ENCODE results near the gene BTF3L4. TPM values are rescaled to one million over a fixed set of nuclear protein-coding genes. Genes with fewer than 3 reads are reported as not detected.
"Not testable (repeated sequence)": the region's sequence is repeated elsewhere in the genome, so short reads cannot be mapped to it uniquely, and the experiment has no call there.

BTF3L4 gene
- total RNA-seq, 1 donor from 2014 or later: 51.9 TPM

DNA sequence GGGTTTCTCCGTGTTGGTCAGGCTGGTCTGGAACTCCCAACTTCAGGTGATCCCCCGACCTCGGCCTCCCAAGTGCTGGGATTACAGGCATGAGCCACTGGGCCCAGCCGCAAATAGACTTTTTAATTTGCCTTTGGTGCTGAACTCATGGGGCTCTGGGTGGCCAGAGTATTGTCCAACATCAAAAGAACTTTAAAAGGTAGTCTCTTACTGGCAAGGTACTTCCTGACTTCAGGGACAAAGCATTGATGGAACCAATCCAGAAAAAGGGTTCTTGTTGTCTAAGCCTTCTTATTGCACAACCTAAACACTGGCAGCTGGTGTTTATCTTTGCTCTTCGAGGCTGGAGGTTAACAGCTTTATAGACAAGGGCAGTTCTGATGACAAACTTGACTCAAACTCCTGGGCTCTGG, 18.7 kb upstream of the BTF3L4 start:
- Histone ChIP-seq H3K27me3 (ENCODE audit: control insufficient read depth, insufficient read depth, low read length) (no peaks in the 10 kb centered on the region), H3K4me3 (ENCODE audit: low read depth, low read length) (no peak overlapping the region), H3K36me3 (ENCODE audit: control insufficient read depth, insufficient read depth, low read length) (peaks cover 7% of the 10 kb centered on the region)
- TF ChIP-seq, protein P1, sequence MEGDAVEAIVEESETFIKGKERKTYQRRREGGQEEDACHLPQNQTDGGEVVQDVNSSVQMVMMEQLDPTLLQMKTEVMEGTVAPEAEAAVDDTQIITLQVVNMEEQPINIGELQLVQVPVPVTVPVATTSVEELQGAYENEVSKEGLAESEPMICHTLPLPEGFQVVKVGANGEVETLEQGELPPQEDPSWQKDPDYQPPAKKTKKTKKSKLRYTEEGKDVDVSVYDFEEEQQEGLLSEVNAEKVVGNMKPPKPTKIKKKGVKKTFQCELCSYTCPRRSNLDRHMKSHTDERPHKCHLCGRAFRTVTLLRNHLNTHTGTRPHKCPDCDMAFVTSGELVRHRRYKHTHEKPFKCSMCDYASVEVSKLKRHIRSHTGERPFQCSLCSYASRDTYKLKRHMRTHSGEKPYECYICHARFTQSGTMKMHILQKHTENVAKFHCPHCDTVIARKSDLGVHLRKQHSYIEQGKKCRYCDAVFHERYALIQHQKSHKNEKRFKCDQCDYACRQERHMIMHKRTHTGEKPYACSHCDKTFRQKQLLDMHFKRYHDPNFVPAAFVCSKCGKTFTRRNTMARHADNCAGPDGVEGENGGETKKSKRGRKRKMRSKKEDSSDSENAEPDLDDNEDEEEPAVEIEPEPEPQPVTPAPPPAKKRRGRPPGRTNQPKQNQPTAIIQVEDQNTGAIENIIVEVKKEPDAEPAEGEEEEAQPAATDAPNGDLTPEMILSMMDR (IDR thresholded peaks at IDR 0.05; ENCODE audit: insufficient read depth, low read length, severe bottlenecking): no peak
- FAIRE-seq: no peak
- peak; percentile 33 for DNase-seq (ENCODE audit: low read depth)

DNA sequence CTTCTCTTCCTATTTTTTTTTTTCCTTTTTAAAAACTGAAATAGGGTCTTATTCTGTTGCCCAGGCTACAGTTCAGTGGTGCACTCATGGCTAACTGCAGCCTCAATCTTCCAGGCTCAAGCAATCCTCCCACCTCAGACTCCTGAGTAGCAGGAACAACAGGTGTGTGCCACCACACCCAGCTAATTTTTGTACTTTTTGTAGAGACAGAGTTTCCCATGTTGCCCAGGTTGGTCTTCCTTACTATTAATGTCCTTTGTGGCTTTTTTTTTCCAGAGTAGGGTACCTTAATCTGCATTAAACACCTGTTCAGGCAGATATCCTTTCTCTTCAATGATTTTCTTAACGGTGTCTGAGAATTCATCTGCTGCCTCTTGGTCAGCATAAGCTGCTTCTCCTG, 18.2 kb upstream of the BTF3L4 start:
- peaks cover 7% of the 10 kb centered on the region for H3K36me3 ChIP-seq (ENCODE audit: control insufficient read depth, insufficient read depth, low read length)
- TF ChIP-seq, protein P1 (IDR thresholded peaks at IDR 0.05; ENCODE audit: insufficient read depth, low read length, severe bottlenecking): no peak
- FAIRE-seq: no peak
- DNase-seq (ENCODE audit: low read depth): no peak
- no peak overlapping the region for H3K4me3 ChIP-seq (ENCODE audit: low read depth, low read length)
- no peaks in the 10 kb centered on the region for H3K27me3 ChIP-seq (ENCODE audit: control insufficient read depth, insufficient read depth, low read length)

DNA sequence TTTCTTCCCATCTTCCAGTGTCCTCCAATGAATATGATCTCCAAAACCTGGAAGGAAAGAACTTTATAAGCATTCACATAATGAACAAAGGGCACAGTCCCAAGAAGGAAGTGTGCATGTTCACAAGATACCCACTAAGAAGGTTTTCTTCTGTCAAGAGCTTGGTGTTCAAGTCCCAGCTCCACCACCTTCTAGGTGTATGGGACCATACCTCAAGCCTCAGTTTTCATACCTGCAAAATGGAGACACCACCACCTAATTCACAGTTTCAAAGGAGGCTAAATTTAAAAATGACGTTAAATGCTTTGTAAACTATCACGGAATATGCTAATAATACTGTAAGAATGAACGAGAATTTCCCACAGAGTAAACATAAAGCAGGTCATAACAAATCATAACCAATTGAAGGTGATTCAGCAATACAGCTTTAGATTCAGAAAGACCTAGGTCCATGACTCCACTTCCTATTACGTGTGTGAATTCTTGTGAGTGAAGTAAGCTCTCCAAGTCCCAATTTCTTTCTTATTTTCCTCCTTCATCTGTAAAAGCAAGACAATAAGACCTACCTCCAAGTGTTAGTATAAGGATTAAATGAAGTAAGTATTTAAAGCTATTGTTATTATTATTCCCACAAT, 14.4 kb upstream of the BTF3L4 start:
- Histone ChIP-seq H3K27me3 (ENCODE audit: control insufficient read depth, insufficient read depth, low read length) (no peaks in the 10 kb centered on the region), H3K4me3 (ENCODE audit: low read depth, low read length) (no peak overlapping the region), H3K36me3 (ENCODE audit: control insufficient read depth, insufficient read depth, low read length) (peaks cover 7% of the 10 kb centered on the region)
- DNase-seq (ENCODE audit: low read depth): peak; percentile 97
- FAIRE-seq: no peak
- TF ChIP-seq, protein P1 (IDR thresholded peaks at IDR 0.05; ENCODE audit: insufficient read depth, low read length, severe bottlenecking): no peak

DNA sequence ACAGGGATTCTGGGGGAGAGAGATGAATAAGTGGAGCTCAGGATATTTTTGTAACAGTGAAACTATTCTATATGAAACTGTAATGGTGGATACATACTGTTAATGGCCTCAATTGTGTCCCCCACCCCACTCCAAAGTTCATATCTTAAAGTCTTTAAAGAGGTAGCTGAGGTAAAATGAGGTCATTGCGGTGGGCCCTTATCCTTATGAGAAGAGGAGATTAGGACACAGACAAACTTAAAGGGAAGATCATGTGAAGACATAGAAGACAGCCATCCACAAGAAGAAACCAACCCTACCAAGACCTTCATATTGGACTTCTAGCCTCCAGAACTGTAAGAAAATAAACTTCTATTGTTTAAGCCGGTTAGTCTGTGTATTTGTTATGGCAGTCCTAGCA, 10.9 kb upstream of the BTF3L4 start:
- Histone ChIP-seq H3K36me3 (ENCODE audit: control insufficient read depth, insufficient read depth, low read length) (peaks cover 2% of the 10 kb centered on the region), H3K27me3 (ENCODE audit: control insufficient read depth, insufficient read depth, low read length) (no peaks in the 10 kb centered on the region), H3K4me3 (ENCODE audit: low read depth, low read length) (no peak overlapping the region)
- TF ChIP-seq, protein P1 (IDR thresholded peaks at IDR 0.05; ENCODE audit: insufficient read depth, low read length, severe bottlenecking): no peak
- FAIRE-seq (no peak), DNase-seq (ENCODE audit: low read depth) (no peak)

DNA sequence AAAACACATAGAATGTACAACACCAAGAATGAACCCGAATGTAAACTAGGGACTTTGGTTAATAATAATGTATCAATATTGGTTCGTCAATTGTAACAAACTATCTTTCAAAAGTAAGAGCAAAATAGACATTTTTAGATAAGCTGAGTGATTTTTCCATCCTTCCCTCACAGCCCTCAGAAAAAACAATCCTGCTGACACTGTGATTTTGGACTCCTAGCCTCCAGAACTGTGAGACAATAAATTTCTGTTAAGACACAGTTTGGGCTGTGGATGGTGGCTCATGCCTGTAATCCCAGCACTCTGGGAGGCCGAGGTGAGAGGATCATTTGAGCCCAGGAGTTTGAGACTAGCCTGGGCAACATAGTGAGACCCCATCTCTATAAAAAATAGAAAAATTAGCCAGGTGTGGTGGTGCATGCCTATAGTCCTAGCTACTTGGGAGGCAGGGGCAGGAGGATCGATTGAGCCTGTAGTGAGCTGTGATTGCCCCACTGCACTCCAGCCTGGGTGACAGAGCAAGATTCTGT, 10.4 kb upstream of the BTF3L4 start:
- H3K27me3 ChIP-seq (ENCODE audit: control insufficient read depth, insufficient read depth, low read length); H3K4me3 ChIP-seq (ENCODE audit: low read depth, low read length); H3K36me3 ChIP-seq (ENCODE audit: control insufficient read depth, insufficient read depth, low read length); DNase-seq (ENCODE audit: low read depth); FAIRE-seq: not testable (repeated sequence)

DNA sequence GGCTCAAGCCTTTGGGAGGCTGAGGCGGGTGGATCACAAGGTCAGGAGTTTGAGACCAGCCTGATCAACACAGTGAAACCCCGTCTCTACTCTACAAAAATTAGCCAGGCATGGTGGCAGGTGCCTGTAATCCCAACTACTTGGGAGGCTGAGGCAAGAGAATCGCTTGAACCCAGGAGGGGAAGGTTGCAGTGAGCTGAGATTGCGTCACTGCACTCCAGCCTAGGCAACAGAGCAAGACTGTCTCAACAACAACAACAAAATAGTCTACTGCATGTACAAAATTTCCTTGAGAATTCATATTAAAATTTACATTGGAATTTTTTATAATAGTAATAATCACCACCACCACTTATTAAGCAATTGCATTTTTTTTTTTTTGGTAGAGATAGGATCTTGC, 6.8 kb upstream of the BTF3L4 start:
- FAIRE-seq; H3K36me3 ChIP-seq (ENCODE audit: control insufficient read depth, insufficient read depth, low read length); H3K27me3 ChIP-seq (ENCODE audit: control insufficient read depth, insufficient read depth, low read length); DNase-seq (ENCODE audit: low read depth); H3K4me3 ChIP-seq (ENCODE audit: low read depth, low read length): not testable (repeated sequence)

DNA sequence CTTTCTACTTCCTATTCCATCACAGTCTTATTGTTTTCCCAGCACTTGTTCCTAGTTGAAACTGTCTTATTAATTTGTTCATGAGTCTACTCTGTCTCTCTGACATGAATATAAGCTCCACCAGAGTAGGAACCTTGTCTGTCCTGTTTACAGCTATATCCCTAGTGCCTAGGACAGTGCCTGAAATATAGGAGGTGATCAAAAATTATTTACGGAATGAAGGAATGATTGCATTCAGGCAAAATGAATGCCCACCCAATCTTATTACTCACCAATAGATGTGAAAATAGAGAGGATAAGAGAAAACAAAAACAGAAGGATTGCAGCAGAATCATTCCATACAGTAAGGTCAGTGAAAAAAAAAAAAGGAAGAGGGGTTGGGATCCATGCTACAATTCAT, 2.2 kb upstream of the BTF3L4 start:
- Histone ChIP-seq H3K36me3 (ENCODE audit: control insufficient read depth, insufficient read depth, low read length) (peaks cover 7% of the 10 kb centered on the region), H3K27me3 (ENCODE audit: control insufficient read depth, insufficient read depth, low read length) (no peaks in the 10 kb centered on the region), H3K4me3 (ENCODE audit: low read depth, low read length) (peak overlapping the region; percentile 62)
- no peak for FAIRE-seq
- TF ChIP-seq, protein P1 (IDR thresholded peaks at IDR 0.05; ENCODE audit: insufficient read depth, low read length, severe bottlenecking): no peak
- DNase-seq (ENCODE audit: low read depth): no peak

Measured in bronchial epithelial cell (primary cell).